Measurements from ENCODE around the gene NGRN. TPM values are rescaled to one million over a fixed set of nuclear protein-coding genes. Genes with fewer than 3 reads are reported as not detected.

Gene NGRN
- total RNA-seq, 4 donors from 2014 or later: 49.8 to 66.8 (median 58.4) TPM

GRCh38 chr15:90228960-90229359 lies 36.5 kb upstream of the NGRN start:
- intact Hi-C loops (cut with DNase I; ENCODE audit: low total_unique reads): no loop called here
- TF ChIP-seq CTCF (IDR thresholded peaks at IDR 0.05) (no peak), POLR2A (IDR thresholded peaks at IDR 0.05) (no peak)
- WGBS, 2 donors: 89 to 91% methylated on average over 14 to 15 of the region's 15 CpGs
- no peak overlapping the region for H3K4me3 ChIP-seq (ENCODE audit: low read depth, poor library complexity, severe bottlenecking)
- no peak for DNase-seq (ENCODE audit: low spot score in 2 of 2)

- WGBS, 2 donors: 61 to 64% methylated on average over 12 of the region's 12 CpGs
- no peak overlapping the region for H3K4me3 ChIP-seq (ENCODE audit: low read depth, poor library complexity, severe bottlenecking)
- DNase-seq (ENCODE audit: low spot score in 2 of 2): no peak
- TF ChIP-seq POLR2A (IDR thresholded peaks at IDR 0.05): no peak
- TF ChIP-seq CTCF (IDR thresholded peaks at IDR 0.05): no peak
- intact Hi-C loops (cut with DNase I; ENCODE audit: low total_unique reads): no loop called here
These were observed 35.4 kb upstream of the NGRN start for GRCh38 chr15:90230071-90230494.

GRCh38 chr15:90230610-90231009 lies 34.9 kb upstream of the NGRN start:
- TF ChIP-seq POLR2A (IDR thresholded peaks at IDR 0.05): no peak
- intact Hi-C loops (cut with DNase I; ENCODE audit: low total_unique reads): no loop called here
- DNase-seq (ENCODE audit: low spot score in 2 of 2): no peak
- 55 to 78% methylated on average over 8 of the region's 8 CpGs for WGBS, 2 donors
- no peak overlapping the region for H3K4me3 ChIP-seq (ENCODE audit: low read depth, poor library complexity, severe bottlenecking)

- WGBS, 2 donors: 54 to 55% methylated on average over 27 of the region's 27 CpGs
- H3K4me3 ChIP-seq (ENCODE audit: low read depth, poor library complexity, severe bottlenecking): no peak overlapping the region
- intact Hi-C loops (cut with DNase I; ENCODE audit: low total_unique reads): loop anchor here (2.0 kb wide), 1 partner anchor 17 kb away; the partner anchor contains the start of gene TTLL13
- TF ChIP-seq CTCF (IDR thresholded peaks at IDR 0.05) (no peak), POLR2A (IDR thresholded peaks at IDR 0.05) (no peak)
- DNase-seq (ENCODE audit: low spot score in 2 of 2): no peak
These were observed 34.1 kb upstream of the NGRN start for GRCh38 chr15:90231028-90232017.

GRCh38 chr15:90232196-90232595 lies 33.3 kb upstream of the NGRN start:
- TF ChIP-seq CTCF (IDR thresholded peaks at IDR 0.05): no peak
- TF ChIP-seq POLR2A (IDR thresholded peaks at IDR 0.05): no peak
- H3K4me3 ChIP-seq (ENCODE audit: low read depth, poor library complexity, severe bottlenecking): no peak overlapping the region
- 81 to 82% methylated on average over 13 of the region's 13 CpGs for WGBS, 2 donors

GRCh38 chr15:90232941-90233386 lies 32.5 kb upstream of the NGRN start:
- intact Hi-C loops (cut with DNase I; ENCODE audit: low total_unique reads): loop anchor here (2.0 kb wide), 1 partner anchor 16 kb away; the partner anchor contains the start of gene TTLL13
- H3K4me3 ChIP-seq (ENCODE audit: low read depth, poor library complexity, severe bottlenecking): peak overlapping the region; percentile 68
- TF ChIP-seq POLR2A (IDR thresholded peaks at IDR 0.05) (no peak), CTCF (IDR thresholded peaks at IDR 0.05) (no peak)
- no peak for DNase-seq (ENCODE audit: low spot score in 2 of 2)
- 10 to 14% methylated on average over 9 of the region's 9 CpGs for WGBS, 2 donors

More at GRCh38 chr15:90232196-90232595, 33.3 kb upstream of the NGRN start:
- intact Hi-C loops (cut with DNase I; ENCODE audit: low total_unique reads): loop anchor here (2.0 kb wide), 1 partner anchor 17 kb away; the partner anchor contains the start of gene TTLL13
- DNase-seq (ENCODE audit: low spot score in 2 of 2): no peak
